Fibroblast of lung (primary cell): ENCODE results near the gene NKD2.
"Not testable (repeated sequence)": the region's sequence is repeated elsewhere in the genome, so short reads cannot be mapped to it uniquely, and the experiment has no call there.

Source experiments
- EZH2 ChIP-seq: IDR thresholded peaks from 2 replicates; pipeline ENCODE4 v1.5.1; 2012; ENCODE audit warnings: low read length, control low read depth, mild to moderate bottlenecking; ENCODE audit errors: missing control alignments
- TF ChIP-seq, protein P1 (sequence below), 2 donors: IDR thresholded peaks in 1 of 2; conservative IDR thresholded peaks in 1 of 2; 1 replicate in 1 of 2; 2 replicates in 1 of 2; pipeline ENCODE4 v1.5.1; 2011 to 2012; ENCODE audit warnings: low read length in 2 of 2, control low read depth in 1 of 2, inconsistent platforms in 1 of 2, low read depth in 1 of 2, mild to moderate bottlenecking in 1 of 2

- TF ChIP-seq, protein P1, sequence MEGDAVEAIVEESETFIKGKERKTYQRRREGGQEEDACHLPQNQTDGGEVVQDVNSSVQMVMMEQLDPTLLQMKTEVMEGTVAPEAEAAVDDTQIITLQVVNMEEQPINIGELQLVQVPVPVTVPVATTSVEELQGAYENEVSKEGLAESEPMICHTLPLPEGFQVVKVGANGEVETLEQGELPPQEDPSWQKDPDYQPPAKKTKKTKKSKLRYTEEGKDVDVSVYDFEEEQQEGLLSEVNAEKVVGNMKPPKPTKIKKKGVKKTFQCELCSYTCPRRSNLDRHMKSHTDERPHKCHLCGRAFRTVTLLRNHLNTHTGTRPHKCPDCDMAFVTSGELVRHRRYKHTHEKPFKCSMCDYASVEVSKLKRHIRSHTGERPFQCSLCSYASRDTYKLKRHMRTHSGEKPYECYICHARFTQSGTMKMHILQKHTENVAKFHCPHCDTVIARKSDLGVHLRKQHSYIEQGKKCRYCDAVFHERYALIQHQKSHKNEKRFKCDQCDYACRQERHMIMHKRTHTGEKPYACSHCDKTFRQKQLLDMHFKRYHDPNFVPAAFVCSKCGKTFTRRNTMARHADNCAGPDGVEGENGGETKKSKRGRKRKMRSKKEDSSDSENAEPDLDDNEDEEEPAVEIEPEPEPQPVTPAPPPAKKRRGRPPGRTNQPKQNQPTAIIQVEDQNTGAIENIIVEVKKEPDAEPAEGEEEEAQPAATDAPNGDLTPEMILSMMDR (conservative IDR thresholded peaks at IDR 0.05 in 1 of 2, IDR thresholded peaks at IDR 0.05 in 1 of 2; ENCODE audit: low read depth in 1 of 2, low read length in 2 of 2) = not testable (repeated sequence)
- not testable (repeated sequence) for TF ChIP-seq EZH2
These were observed 36.0 kb upstream of the NKD2 start for GRCh38 chr5:972575-972974.
